H1 (cell line): ENCODE data around the gene PPIF. TPM values are rescaled to one million over a fixed set of nuclear protein-coding genes. Genes with fewer than 3 reads are reported as not detected.

Source experiments
- CTCF ChIA-PET: fragments of 300-600 bp; sonication (Branson Sonifier 250); formaldehyde crosslinking; loops from one replicate; lab custom pipeline; 2021; ENCODE audit not compliant: partially characterized antibody; lab: Charles Lee
- POLR2A ChIA-PET: fragments of 300-600 bp; sonication (Branson Sonifier 250); formaldehyde crosslinking; loops from one replicate; lab custom pipeline; 2021; ENCODE audit warnings: inconsistent platforms; ENCODE audit not compliant: partially characterized antibody; lab: Charles Lee
- DNase-seq, 2 experiments: peaks; one replicate each; pipeline versions ENCODE4 v3.0.0 to v3.0.0-alpha.2; 2010 to 2022; ENCODE audit warnings: low spot score in 2 of 2, low read depth in 1 of 2, mixed read lengths in 1 of 2
- FAIRE-seq: peaks from 2 replicates; lab custom pipeline; 2011; peaks lifted over from hg19 to GRCh38; lab: Jason Lieb, UNC
- H2AFZ ChIP-seq: 2 replicates; pipeline ENCODE4 v1.8.1; 2012; ENCODE audit warnings: low read length, inconsistent platforms
- H2AK5ac ChIP-seq: 2 replicates; pipeline ENCODE4 v1.6.1; 2013; ENCODE audit warnings: low read depth, low read length
- H2BK120ac ChIP-seq: replicated peaks from 2 replicates; pipeline ENCODE3; 2013; ENCODE audit warnings: low read depth, low read length, inconsistent platforms
- H2BK12ac ChIP-seq: 2 replicates; pipeline ENCODE4 v1.6.1; 2013; ENCODE audit warnings: low read depth, low read length
- H2BK15ac ChIP-seq: 2 replicates; pipeline ENCODE4 v1.6.1; 2013; ENCODE audit warnings: low read length
- H2BK20ac ChIP-seq: 2 replicates; pipeline ENCODE4 v1.6.1; 2013; ENCODE audit warnings: low read length
- H2BK5ac ChIP-seq: 2 replicates; pipeline ENCODE4 v1.6.1; 2013; ENCODE audit warnings: low read depth, low read length
- H3K14ac ChIP-seq: 2 replicates; pipeline ENCODE4 v1.6.1; 2013; ENCODE audit warnings: inconsistent platforms; ENCODE audit not compliant: insufficient read length
- H3K18ac ChIP-seq: 2 replicates; pipeline ENCODE4 v1.6.1; 2013; ENCODE audit warnings: low read length; ENCODE audit errors: extremely low read depth
- H3K23ac ChIP-seq: 2 replicates; pipeline ENCODE4 v1.6.1; 2013; ENCODE audit warnings: inconsistent platforms; ENCODE audit not compliant: insufficient read length
- H3K23me2 ChIP-seq: 2 replicates; pipeline ENCODE4 v1.6.1; 2013; ENCODE audit warnings: low read depth, low read length
- H3K27ac ChIP-seq: 2 replicates; pipeline ENCODE4 v1.6.1; 2011; ENCODE audit warnings: low read depth, low read length, inconsistent platforms
- H3K27me3 ChIP-seq, 4 experiments: replicated peaks in 1 of 4; 1 replicate in 1 of 4; 2 replicates in 3 of 4; pipeline versions ENCODE4 v1.6.1 to v1.8.1; 2011 to 2013; ENCODE audit warnings: low read length in 3 of 4, mild to moderate bottlenecking in 3 of 4, inconsistent platforms in 2 of 4, mixed read lengths in 2 of 4, moderate library complexity in 1 of 4; ENCODE audit not compliant: control insufficient read depth in 3 of 4, insufficient read depth in 3 of 4; ENCODE audit errors: extremely low read depth in 1 of 4
- H3K36me3 ChIP-seq, 4 experiments: 2 replicates each; pipeline versions ENCODE4 v1.6.1 to v1.8.1; 2011 to 2013; ENCODE audit warnings: mild to moderate bottlenecking in 4 of 4, low read length in 3 of 4, moderate library complexity in 2 of 4, control low read depth in 1 of 4, inconsistent platforms in 1 of 4; ENCODE audit not compliant: insufficient read depth in 4 of 4, control insufficient read depth in 2 of 4
- H3K4ac ChIP-seq: replicated peaks from 2 replicates; pipeline ENCODE3; 2013; ENCODE audit warnings: low read length, low read depth, mixed read lengths, inconsistent platforms; ENCODE audit not compliant: insufficient read length
- H3K4me1 ChIP-seq, 4 experiments: replicated peaks in 1 of 4; 1 replicate in 1 of 4; 2 replicates in 3 of 4; pipeline versions ENCODE4 v1.6.1 to v1.8.1; 2011 to 2013; ENCODE audit warnings: low read length in 3 of 4, inconsistent platforms in 2 of 4, mixed read lengths in 1 of 4; ENCODE audit not compliant: insufficient read depth in 4 of 4, control insufficient read depth in 3 of 4
- H3K4me2 ChIP-seq, 2 experiments: 2 replicates each; pipeline versions ENCODE4 v1.6.1 to v1.8.1; 2011 to 2013; ENCODE audit warnings: low read depth in 2 of 2, low read length in 2 of 2, control low read depth in 1 of 2, inconsistent platforms in 1 of 2, mild to moderate bottlenecking in 1 of 2; ENCODE audit not compliant: insufficient read depth in 1 of 2
- H3K4me3 ChIP-seq, 4 experiments: fragments of 200-600, 300-600 bp in 1 of 4; sonication (generic), shearing (Covaris generic), sonication (Bioruptor Twin) in 1 of 4; 2 replicates each; pipeline versions ENCODE4 v1.5.1 to v1.8.1; 2011 to 2016; ENCODE audit warnings: low read length in 4 of 4, low read depth in 3 of 4, control low read depth in 2 of 4, inconsistent platforms in 2 of 4, mild to moderate bottlenecking in 2 of 4, mixed read lengths in 1 of 4, moderate library complexity in 1 of 4; ENCODE audit not compliant: insufficient read depth in 2 of 4; ENCODE audit errors: extremely low read depth in 1 of 4
- H3K56ac ChIP-seq: replicated peaks from 2 replicates; pipeline ENCODE3; 2013; ENCODE audit warnings: low read depth, mild to moderate bottlenecking, mixed read lengths, low read length, inconsistent platforms; ENCODE audit not compliant: insufficient read length
- H3K79me1 ChIP-seq: 2 replicates; pipeline ENCODE4 v1.6.1; 2013; ENCODE audit warnings: low read depth, low read length, control low read depth
- H3K79me2 ChIP-seq, 2 experiments: 2 replicates each; pipeline versions ENCODE4 v1.6.1 to v1.8.1; 2012 to 2013; ENCODE audit warnings: low read length in 2 of 2, mild to moderate bottlenecking in 2 of 2, inconsistent platforms in 1 of 2; ENCODE audit not compliant: insufficient read depth in 2 of 2, control insufficient read depth in 1 of 2
- H3K9ac ChIP-seq, 4 experiments: replicated peaks in 1 of 4; 1 replicate in 1 of 4; 2 replicates in 3 of 4; pipeline versions ENCODE4 v1.6.1 to v1.8.1; 2011 to 2013; ENCODE audit warnings: low read depth in 3 of 4, low read length in 3 of 4, control low read depth in 2 of 4, mild to moderate bottlenecking in 2 of 4, moderate library complexity in 2 of 4, inconsistent platforms in 1 of 4; ENCODE audit errors: extremely low read depth in 1 of 4
- H3K9me3 ChIP-seq, 2 experiments: 2 replicates each; pipeline versions ENCODE4 v1.6.1 to v1.8.1; 2012 to 2013; ENCODE audit warnings: mild to moderate bottlenecking in 2 of 2, moderate library complexity in 2 of 2, control low read depth in 1 of 2, inconsistent platforms in 1 of 2, low read depth in 1 of 2, low read length in 1 of 2, mixed read lengths in 1 of 2; ENCODE audit not compliant: insufficient read depth in 2 of 2
- H4K20me1 ChIP-seq, 2 experiments: replicated peaks in 1 of 2; 2 replicates each; pipeline versions ENCODE3 to v1.8.1; 2011 to 2013; ENCODE audit warnings: inconsistent platforms in 2 of 2, low read length in 2 of 2, mild to moderate bottlenecking in 1 of 2; ENCODE audit not compliant: insufficient read depth in 2 of 2, control insufficient read depth in 1 of 2
- H4K5ac ChIP-seq: 2 replicates; pipeline ENCODE4 v1.6.1; 2013; ENCODE audit warnings: low read length, low read depth, mixed read lengths, inconsistent platforms; ENCODE audit not compliant: insufficient read length
- H4K8ac ChIP-seq: 2 replicates; pipeline ENCODE4 v1.8.0; 2013; ENCODE audit warnings: mild to moderate bottlenecking, moderate library complexity, low read length, inconsistent platforms; ENCODE audit not compliant: insufficient read depth; ENCODE audit errors: extremely low read depth
- H4K91ac ChIP-seq: replicated peaks from 2 replicates; pipeline ENCODE3; 2013; ENCODE audit warnings: low read length, mixed read lengths, inconsistent platforms; ENCODE audit not compliant: insufficient read length
- ASH2L ChIP-seq: fragments of 200-600, 300-600 bp; sonication (generic); IDR thresholded peaks from one replicate; pipeline ENCODE4 v1.7.1; 2017; ENCODE audit warnings: low read length
- EP300 ChIP-seq, 2 experiments: IDR thresholded peaks; 1 replicate in 1 of 2; 2 replicates in 1 of 2; pipeline ENCODE4 v1.6.1; 2011 to 2012; ENCODE audit warnings: low read depth in 2 of 2, low read length in 2 of 2, mild to moderate bottlenecking in 2 of 2, borderline replicate concordance in 1 of 2, inconsistent platforms in 1 of 2, moderate library complexity in 1 of 2
- EZH2 ChIP-seq: fragments of 200-600 bp; sonication (generic); IDR thresholded peaks from 2 replicates; pipeline ENCODE4 v1.7.1; 2012; ENCODE audit warnings: low read depth, mild to moderate bottlenecking, moderate library complexity, low read length, inconsistent platforms; ENCODE audit not compliant: severe bottlenecking
- GTF2F1 ChIP-seq: IDR thresholded peaks from 2 replicates; pipeline ENCODE4 v1.6.1; 2012; ENCODE audit warnings: low read depth, low read length, improper control_type of control experiment, borderline replicate concordance
- KDM4A ChIP-seq: IDR thresholded peaks from one replicate; pipeline ENCODE4 v1.7.1; 2012; ENCODE audit warnings: low read depth, mild to moderate bottlenecking, moderate library complexity, low read length, inconsistent platforms; ENCODE audit not compliant: severe bottlenecking
- KDM5A ChIP-seq: fragments of 200-600 bp; IDR thresholded peaks from 2 replicates; pipeline ENCODE4 v1.7.1; 2012; ENCODE audit warnings: mild to moderate bottlenecking, low read length, inconsistent platforms, mixed read lengths
- POLR2A ChIP-seq, 2 experiments: IDR thresholded peaks; 1 replicate in 1 of 2; 2 replicates in 1 of 2; pipeline ENCODE4 v1.6.1; 2011; ENCODE audit warnings: low read depth in 2 of 2, low read length in 2 of 2, mild to moderate bottlenecking in 2 of 2; ENCODE audit errors: control extremely low read depth in 1 of 2
- POU5F1 ChIP-seq: IDR thresholded peaks from 2 replicates; pipeline ENCODE4 v1.6.1; 2011; ENCODE audit warnings: low read depth, mild to moderate bottlenecking, low read length, moderate library complexity
- RXRA ChIP-seq: IDR thresholded peaks from 2 replicates; pipeline ENCODE4 v1.6.1; 2011; ENCODE audit warnings: low read depth, mild to moderate bottlenecking, low read length, moderate library complexity; ENCODE audit not compliant: insufficient read depth
- SIN3A ChIP-seq, 2 experiments: IDR thresholded peaks in 1 of 2; conservative IDR thresholded peaks in 1 of 2; 2 replicates each; pipeline ENCODE4 v1.6.1; 2011 to 2012; ENCODE audit warnings: low read length in 2 of 2, improper control_type of control experiment in 1 of 2, low read depth in 1 of 2, mild to moderate bottlenecking in 1 of 2
- TAF1 ChIP-seq: IDR thresholded peaks from 2 replicates; pipeline ENCODE4 v1.6.1; 2011; ENCODE audit warnings: mild to moderate bottlenecking, low read depth, low read length
- ZNF274 ChIP-seq: IDR thresholded peaks from 2 replicates; pipeline ENCODE4 v1.7.0; 2012; ENCODE audit warnings: low read length, borderline replicate concordance; ENCODE audit errors: extremely low read depth
- WGBS, 2 experiments: shearing (Covaris generic) in 1 of 2; methylation state at CpG; one replicate each; pipeline versions ENCODE4 v1.1.6 to v1.1.7; 2013 to 2015; ENCODE audit warnings: low lambda C conversion rate in 2 of 2, mixed read lengths in 2 of 2, inconsistent platforms in 1 of 2, low coverage in 1 of 2, missing lambda C conversion rate in 1 of 2; ENCODE audit not compliant: insufficient replicate concordance in 2 of 2, insufficient coverage in 1 of 2, insufficient read length in 1 of 2; ENCODE audit errors: extremely low coverage in 1 of 2, missing lambda C conversion rate in 1 of 2; 5-methylcytosine and 5-hydroxymethylcytosine counted together
- polyA plus RNA-seq, 7 experiments: library from polyadenylated mRNA; depleted of rRNA in 3 of 7; stranded (reverse) in 5 of 7; unstranded in 2 of 7; fragments of >200 nt in 5 of 7; fragments of 200-250 nt in 2 of 7; gene quantifications; 1 replicate in 5 of 7; 2 replicates in 1 of 7; 4 replicates in 1 of 7; pipeline versions ENCODE4 v1.2.1 to v1.2.3, GENCODE V29; 2011 to 2013; ENCODE audit warnings: missing spikeins in 2 of 7, mixed read lengths in 2 of 7
- total RNA-seq: library from RNA; stranded (reverse); fragmentation: NEBNext Ultra II Directional; extraction: Animal tissue kit (Norgen Biotek cat#: 25700); gene quantifications from 2 replicates; pipeline ENCODE4 v1.2.1, GENCODE V29; 2021

Gene PPIF
- total and polyA plus RNA-seq, 2 of the 8 experiments (the other 6 are each of a cell fraction or from before 2014, with no cell fraction given): 70.2 to 77.6 TPM

DNA sequence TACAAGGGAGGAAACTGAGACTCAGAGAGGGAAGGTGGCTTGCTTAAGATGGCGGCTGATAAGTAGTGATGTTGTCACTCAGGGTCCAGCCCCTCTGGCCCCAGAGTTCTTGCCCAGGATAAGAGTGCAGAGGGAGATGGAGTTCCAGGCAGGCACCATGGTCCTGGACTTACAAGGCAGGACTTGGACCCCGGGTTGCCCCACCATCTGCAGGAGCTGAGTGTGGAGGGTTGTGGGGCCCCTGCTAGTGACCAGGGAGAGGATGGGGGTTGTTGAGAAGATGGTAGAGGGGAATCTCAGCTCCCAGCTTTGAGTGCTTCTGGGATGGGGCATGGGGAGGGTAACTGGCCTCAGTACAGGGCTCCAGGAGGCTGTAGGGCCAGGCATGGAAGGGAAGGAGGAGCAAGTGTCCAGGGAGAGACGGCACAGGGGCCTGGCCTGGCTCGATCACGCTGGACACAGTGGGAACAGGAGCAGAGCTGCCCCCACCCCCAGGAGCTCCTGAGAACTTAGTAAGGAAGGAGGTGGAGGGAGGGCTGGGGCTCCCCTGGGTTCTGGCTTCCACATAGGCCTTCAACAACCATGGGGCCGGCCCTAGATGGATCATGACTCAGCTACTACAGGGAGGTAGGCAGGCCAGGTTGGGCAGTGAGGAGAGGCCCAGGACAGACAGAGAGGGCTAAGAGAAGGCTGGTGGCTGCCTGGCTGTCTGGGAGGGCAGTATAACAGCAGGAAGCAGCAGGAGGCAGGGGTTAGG lies 28.2 kb downstream of the PPIF start:
- Histone ChIP-seq H3K79me1 (no peaks in the 10 kb centered on the region; the same call in 1 of the 2 replicates), H2BK15ac (no peak overlapping the region), H3K9ac (no peak overlapping the region), H4K5ac (no peak overlapping the region), H2BK12ac (no peak overlapping the region), H4K20me1 (peaks cover 0 to 14% of the 10 kb centered on the region in 2 experiments), H3K18ac (no peak overlapping the region; the same call in 1 of the 2 replicates), H3K79me2 (no peaks in the 10 kb centered on the region), H4K91ac (no peak overlapping the region), H3K4me3 (no peak overlapping the region), H3K9me3 (peaks cover 0 to 3% of the 10 kb centered on the region in 2 experiments; a peak in 1 of 4 replicates), H2BK20ac (no peak overlapping the region), H2AFZ (no peak overlapping the region), H3K4me1 (no peaks in the 10 kb centered on the region), H3K4me2 (no peak overlapping the region), H3K56ac (no peak overlapping the region), H3K4ac (no peak overlapping the region), H3K23me2 (peaks cover 9% of the 10 kb centered on the region; the same call in 1 of the 2 replicates), H3K36me3 (no peaks in the 10 kb centered on the region), H3K27me3 (no peaks in the 10 kb centered on the region; a peak in 1 of 7 replicates), H2BK5ac (no peak overlapping the region), H4K8ac (no peak overlapping the region), H2AK5ac (no peak overlapping the region), H3K14ac (no peak overlapping the region), H3K23ac (no peak overlapping the region), H3K27ac (no peak overlapping the region), H2BK120ac (no peak overlapping the region)
- FAIRE-seq: no peak
- CTCF ChIA-PET: interaction anchor here (0.6 to 5.8 kb wide), 22 partner anchors 8 to 767 kb away, joined by 3 to 79 read pairs (median 7); no protein-coding TSS in a partner anchor
- DNase-seq: peak in 1 of 2 experiments; percentile 38
- POLR2A ChIA-PET: no interaction called here
- WGBS, 2 experiments: 87% methylated on average over 3 of the region's 6 CpGs; no CpG with 5 or more reads in 1 of the 2 experiments
- no peak for TF ChIP-seq GTF2F1
- no peak for TF ChIP-seq EP300 (IDR thresholded peaks at IDR 0.05; ENCODE audit: borderline replicate concordance in 1 of 2, low read depth in 2 of 2, low read length in 2 of 2)
- TF ChIP-seq TAF1: no peak
- TF ChIP-seq KDM5A: no peak
- TF ChIP-seq POLR2A (IDR thresholded peaks at IDR 0.05; ENCODE audit: control extremely low read depth in 1 of 2, low read depth in 2 of 2, low read length in 2 of 2): no peak
- TF ChIP-seq POU5F1: no peak
- TF ChIP-seq ZNF274: no peak
- TF ChIP-seq RXRA: no peak
- TF ChIP-seq KDM4A: no peak
- no peak for TF ChIP-seq EZH2
- no peak for TF ChIP-seq ASH2L
- no peak for TF ChIP-seq SIN3A (conservative IDR thresholded peaks at IDR 0.05 in 1 of 2, IDR thresholded peaks at IDR 0.05 in 1 of 2; ENCODE audit: low read depth in 1 of 2, low read length in 2 of 2)
